Measurements from ENCODE around the gene GPR152.
A peak's percentile ranks its signal among the peaks of the same experiment; 100 is the strongest.

DNA sequence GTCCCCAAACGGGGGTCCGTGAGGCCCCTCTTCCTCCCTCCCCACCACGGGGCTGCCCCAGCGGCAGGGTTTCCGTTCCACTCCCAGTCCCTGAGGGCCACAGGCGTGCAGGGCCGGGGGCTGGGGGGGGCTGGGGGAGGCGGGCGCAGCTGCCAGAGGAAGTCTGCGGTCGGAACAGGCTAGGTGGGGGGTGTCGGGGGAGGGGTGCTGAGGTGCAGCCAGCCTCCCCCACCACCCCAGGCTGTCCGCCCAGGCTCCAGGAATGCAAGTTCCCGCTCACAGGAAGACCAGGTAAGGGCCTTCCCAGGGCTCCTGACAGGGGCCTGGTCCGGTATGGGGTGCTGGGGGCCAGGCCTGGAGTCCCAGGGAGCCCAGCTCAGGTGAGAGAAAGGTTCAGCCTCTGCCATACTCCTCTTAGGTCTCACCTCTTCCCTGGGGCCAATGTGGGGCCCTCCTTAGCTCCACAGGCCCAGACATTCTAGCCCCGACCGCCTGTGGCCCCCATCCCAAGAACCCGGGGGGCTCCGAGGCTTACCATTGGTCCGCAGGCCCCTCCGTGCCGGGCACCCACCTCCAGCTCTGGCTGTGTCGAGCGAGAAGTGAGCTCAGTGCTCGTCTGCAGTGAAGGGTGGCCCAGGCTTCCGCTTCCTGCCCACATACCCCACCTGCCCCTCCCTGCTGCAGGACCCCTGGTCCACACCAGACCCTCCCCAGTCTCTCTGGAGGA lies 15.3 kb downstream of the GPR152 start, which contains the start of gene PTPRCAP:
- TF ChIP-seq, protein P1, sequence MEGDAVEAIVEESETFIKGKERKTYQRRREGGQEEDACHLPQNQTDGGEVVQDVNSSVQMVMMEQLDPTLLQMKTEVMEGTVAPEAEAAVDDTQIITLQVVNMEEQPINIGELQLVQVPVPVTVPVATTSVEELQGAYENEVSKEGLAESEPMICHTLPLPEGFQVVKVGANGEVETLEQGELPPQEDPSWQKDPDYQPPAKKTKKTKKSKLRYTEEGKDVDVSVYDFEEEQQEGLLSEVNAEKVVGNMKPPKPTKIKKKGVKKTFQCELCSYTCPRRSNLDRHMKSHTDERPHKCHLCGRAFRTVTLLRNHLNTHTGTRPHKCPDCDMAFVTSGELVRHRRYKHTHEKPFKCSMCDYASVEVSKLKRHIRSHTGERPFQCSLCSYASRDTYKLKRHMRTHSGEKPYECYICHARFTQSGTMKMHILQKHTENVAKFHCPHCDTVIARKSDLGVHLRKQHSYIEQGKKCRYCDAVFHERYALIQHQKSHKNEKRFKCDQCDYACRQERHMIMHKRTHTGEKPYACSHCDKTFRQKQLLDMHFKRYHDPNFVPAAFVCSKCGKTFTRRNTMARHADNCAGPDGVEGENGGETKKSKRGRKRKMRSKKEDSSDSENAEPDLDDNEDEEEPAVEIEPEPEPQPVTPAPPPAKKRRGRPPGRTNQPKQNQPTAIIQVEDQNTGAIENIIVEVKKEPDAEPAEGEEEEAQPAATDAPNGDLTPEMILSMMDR (IDR thresholded peaks at IDR 0.05), result no peak
- peak in 1 of 3 donors; percentile 33 for TF ChIP-seq POLR2A (IDR thresholded peaks at IDR 0.05)
